GM21390 (cell line): ENCODE measurements around the gene TMEM214.

ENCODE experiments used
- ATAC-seq: cut with Tn5 transposase; IDR thresholded peaks from one replicate; pipeline ENCODE4 v1.9.1; 2021; ENCODE audit not compliant: unreplicated experiment

The TMEM214 gene

DNA sequence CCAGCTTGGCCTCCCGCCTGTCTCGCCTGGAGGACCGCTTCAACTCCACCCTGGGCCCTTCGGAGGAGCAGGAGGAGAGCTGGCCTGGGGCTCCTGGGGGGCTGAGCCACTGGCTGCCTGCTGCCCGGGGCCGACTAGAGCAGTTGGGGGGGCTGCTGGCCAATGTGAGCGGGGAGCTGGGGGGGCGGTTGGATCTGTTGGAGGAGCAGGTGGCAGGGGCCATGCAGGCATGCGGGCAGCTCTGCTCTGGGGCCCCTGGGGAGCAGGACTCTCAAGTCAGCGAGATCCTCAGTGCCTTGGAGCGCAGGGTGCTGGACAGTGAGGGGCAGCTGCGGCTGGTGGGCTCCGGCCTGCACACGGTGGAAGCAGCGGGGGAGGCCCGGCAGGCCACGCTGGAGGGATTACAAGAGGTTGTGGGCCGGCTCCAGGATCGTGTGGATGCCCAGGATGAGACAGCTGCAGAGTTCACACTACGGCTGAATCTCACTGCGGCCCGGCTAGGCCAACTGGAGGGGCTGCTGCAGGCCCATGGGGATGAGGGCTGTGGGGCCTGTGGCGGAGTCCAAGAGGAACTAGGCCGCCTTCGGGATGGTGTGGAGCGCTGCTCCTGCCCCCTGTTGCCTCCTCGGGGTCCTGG lies 50.1 kb downstream of the TMEM214 start:
- ATAC-seq = no peak

DNA sequence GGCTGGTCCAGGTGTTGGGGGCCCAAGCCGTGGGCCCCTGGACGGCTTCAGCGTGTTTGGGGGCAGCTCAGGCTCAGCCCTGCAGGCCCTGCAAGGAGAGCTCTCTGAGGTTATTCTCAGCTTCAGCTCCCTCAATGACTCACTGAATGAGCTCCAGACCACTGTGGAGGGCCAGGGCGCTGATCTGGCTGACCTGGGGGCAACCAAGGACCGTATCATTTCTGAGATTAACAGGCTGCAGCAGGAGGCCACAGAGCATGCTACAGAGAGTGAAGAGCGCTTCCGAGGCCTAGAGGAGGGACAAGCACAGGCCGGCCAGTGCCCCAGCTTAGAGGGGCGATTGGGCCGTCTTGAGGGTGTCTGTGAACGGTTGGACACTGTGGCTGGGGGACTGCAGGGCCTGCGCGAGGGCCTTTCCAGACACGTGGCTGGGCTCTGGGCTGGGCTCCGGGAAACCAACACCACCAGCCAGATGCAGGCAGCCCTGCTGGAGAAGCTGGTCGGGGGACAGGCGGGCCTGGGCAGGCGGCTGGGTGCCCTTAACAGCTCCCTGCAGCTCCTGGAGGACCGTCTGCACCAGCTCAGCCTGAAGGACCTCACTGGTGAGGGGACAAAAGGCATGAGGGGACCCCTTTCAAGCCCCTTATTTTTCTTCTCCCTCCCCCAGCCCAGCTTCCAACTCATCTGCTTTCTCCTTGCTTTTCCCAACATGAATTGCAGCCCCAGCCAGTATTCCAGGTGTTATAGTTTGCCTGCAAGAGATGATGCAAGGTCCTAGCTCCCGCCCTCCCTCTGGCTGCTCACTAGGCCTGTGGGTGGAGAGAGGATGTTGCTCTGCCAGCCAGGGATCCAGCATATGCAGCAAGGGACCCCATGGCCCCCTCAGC lies 50.9 kb downstream of the TMEM214 start:
- ATAC-seq = no peak

DNA sequence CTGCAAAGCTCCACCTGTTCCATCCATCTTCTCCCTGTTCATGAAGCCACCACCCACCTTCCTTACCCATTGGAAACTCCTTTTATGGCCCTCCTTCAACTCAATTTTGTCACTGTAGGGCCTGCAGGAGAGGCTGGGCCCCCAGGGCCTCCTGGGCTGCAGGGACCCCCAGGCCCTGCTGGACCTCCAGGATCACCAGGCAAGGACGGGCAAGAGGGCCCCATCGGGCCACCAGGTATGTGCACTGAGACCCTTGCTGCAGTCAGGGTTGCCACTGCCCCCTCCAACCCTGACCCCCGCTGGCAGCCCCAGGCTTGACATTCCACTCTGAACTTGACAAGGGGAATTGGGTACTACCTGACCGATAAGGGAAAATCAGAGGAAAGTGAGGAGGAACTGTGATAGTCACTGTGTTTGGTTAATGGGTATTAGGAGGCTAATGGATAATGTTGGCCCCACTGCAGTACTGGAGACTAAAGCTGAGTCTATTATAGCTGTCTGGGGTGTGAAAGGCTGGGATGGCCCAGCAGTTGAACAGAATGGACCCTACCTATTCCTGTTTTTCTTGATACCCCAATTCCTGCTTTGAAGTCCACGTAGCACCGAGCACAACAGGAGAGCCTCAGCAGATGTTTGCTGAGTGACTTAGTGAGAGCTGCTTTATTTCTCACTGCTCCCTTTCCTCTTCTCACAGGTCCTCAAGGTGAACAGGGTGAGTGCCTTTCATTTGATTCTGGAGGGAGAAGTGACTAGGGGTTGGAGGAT lies 51.7 kb downstream of the TMEM214 start:
- ATAC-seq = no peak

DNA sequence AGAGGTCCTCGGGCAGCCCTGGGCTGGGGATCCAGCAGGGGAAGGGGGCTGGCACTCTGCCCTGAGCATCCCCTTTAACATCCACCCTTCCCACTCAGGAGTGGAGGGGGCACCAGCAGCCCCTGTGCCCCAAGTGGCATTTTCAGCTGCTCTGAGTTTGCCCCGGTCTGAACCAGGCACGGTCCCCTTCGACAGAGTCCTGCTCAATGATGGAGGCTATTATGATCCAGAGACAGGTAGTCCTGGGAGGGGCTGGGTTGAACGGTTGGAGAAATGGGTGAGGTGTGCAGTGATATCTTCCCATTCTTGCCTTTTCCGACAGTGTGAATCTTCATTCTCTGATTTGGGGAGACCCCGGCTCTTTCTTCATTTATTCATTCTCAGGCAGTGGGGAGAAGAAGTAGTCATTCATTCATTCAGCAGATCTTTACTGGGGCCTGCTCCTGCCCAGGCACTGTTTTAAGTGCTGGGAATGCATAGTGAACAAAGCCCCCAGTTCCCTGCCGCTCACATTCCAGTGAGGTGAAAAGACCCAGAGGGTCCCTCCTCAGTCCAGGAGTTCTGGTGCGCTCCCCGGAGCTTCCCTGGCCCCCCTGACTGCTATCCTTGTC lies 52.4 kb downstream of the TMEM214 start:
- ATAC-seq = no peak

DNA sequence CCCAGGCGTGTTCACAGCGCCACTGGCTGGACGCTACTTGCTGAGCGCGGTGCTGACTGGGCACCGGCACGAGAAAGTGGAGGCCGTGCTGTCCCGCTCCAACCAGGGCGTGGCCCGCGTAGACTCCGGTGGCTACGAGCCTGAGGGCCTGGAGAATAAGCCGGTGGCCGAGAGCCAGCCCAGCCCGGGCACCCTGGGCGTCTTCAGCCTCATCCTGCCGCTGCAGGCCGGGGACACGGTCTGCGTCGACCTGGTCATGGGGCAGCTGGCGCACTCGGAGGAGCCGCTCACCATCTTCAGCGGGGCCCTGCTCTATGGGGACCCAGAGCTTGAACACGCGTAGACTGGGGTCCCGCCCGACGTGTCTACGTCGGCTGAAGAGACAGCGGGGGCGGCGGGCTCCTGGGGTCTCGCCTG lies 52.9 kb downstream of the TMEM214 start:
- ATAC-seq = peak; percentile 3

DNA sequence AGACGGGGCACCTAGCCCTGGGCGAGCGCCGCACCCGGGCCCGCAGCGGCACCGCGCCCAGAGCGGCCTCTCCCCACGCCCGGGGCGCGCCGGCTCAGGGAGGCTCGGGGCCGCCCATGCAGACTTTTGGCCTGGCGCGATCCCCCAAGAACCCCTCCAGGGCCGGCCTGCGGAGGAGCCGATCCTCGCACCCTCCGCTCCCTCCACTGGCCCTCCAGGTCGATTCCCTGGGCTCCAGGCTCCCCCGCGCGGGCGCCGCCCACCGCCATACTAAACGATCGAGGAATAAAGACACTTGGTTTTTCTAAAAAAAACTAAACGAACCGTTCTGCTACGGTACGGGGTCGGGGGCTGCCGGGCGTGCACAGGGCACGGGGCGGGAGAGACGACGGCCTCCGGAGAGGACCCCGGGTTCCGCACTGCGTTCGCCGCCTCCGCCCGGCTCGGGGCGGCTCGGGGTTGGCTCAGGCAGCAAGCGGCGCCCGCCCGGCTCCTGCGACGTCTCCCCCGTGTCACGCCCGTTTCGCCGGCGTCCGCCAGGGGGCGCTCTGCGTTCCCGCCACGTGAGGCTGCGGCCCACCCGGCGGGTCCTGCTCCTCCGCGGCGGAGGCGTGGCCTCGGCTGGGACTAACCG lies 53.4 kb downstream of the TMEM214 start:
- peak; percentile 72 for ATAC-seq

DNA sequence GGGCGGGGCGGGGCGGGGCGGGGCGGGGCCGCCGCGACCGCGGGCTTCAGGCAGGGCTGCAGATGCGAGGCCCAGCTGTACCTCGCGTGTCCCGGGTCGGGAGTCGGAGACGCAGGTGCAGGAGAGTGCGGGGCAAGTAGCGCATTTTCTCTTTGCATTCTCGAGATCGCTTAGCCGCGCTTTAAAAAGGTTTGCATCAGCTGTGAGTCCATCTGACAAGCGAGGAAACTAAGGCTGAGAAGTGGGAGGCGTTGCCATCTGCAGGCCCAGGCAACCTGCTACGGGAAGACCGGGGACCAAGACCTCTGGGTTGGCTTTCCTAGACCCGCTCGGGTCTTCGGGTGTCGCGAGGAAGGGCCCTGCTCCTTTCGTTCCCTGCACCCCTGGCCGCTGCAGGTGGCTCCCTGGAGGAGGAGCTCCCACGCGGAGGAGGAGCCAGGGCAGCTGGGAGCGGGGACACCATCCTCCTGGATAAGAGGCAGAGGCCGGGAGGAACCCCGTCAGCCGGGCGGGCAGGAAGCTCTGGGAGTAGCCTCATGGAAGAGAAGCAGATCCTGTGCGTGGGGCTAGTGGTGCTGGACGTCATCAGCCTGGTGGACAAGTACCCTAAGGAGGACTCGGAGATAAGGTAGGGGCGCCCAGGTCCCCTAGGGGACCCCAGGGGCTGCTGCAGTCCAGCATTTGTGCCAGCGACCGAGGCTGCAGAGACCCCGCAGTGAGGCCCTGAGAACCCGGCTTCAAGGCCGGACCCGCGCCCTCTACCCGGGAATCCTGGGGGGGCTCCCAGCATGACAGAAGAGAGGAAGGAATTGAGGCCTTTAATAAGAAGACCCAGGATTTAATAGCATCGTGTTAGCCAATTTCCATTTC lies 54.2 kb downstream of the TMEM214 start, which contains the start of gene KHK:
Gene KHK (plus strand): TSS at position 49 of the 870 bp plus-strand sequence. CDS start 488 bp downstream, at position 537.
- ATAC-seq = peak; percentile 9

DNA sequence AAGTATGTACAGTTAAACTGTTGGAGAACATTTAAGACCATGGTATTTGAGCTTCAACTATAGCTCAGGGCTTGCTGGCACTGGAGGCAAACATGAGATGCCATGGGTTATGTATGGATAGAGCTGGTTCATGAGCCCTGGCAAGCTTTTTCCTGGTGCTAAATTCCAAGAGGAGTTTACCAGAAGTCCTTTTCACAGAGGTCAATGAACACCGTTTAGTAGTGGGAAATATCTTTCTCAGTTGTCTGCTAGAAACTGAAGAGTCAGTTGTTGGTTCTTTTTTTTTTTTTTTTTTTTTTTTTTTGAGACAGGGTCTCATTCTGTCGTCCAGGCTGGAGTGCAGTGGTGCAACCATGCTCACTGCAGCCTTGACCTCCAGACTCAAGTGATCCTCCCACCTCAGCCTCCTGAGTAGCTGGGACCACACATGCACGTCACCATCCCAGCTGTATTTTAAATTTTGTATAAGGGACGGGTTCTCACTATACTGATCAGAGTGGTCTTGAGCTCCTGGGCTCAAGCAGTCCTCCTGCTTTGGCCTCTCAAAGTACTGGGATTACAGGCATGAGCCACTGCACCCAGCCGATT lies 55.2 kb downstream of the TMEM214 start:
- no peak for ATAC-seq

DNA sequence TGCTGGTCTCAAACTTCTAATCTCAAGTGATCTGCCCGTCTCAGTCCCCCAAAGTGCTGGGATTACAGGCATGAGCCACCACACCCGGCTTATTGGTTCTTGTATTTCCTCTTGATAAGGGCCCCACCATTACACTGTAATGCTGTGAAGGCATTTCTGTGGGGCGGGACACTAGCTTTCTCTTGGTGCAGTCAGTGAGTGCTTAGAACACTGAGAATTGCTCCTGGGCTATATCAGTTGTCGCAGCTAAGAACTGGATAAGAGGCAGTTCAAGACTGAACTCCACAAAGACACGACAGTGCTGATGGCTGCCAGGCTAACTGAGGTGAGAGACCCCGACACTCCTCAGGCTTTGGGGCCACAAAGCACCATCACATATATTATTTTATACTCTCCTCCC lies 55.9 kb downstream of the TMEM214 start:
- no peak for ATAC-seq

DNA sequence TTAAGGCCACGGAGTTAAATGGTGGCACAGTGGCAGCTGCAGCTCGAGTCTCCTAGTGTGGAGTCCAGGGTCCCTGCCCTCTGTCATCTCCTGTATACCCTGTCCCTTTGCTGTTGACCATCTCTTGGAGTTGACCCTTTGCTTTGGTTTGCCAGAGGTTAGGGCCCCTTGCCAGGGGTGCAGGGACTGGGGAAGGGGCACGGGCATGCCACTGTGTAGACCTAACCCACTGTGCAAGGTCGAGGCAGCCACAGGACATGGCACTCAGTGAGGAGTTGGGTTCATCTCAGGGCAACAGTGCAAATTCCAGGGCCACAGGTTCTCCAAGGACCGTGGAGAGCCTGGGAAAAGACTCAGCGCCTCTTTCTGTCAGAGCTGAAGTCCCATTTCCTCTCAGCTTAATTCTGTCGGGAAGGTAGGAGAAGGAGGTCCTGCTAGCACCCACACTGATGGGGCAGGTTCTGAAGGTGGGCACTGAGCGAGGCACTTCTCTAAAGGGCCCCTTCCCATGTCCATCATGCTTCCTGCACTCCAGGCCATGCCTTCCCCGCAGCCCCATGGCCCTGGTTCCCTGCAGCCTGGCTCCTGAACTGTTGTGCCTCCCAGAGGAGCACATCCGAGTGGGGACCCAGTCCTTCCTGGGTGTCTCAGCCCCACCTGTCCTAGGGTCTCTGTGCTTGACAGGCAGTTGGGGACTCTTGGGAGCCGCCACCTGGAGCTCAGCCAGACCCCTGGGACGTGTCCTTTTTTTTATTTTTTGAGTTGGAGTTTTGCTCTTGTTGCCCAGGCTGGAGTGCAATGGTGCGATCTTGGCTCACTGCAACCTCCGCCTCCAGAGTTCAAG lies 56.6 kb downstream of the TMEM214 start:
- no peak for ATAC-seq
